Fibroblast of lung (primary cell): Measurements from ENCODE around the gene CHD2.

ENCODE experiments used
- EZH2 ChIP-seq: IDR thresholded peaks from 2 replicates; pipeline ENCODE4 v1.5.1; 2012; ENCODE audit warnings: low read length, control low read depth, mild to moderate bottlenecking; ENCODE audit errors: missing control alignments
- TF ChIP-seq, protein P1 (sequence below), 2 donors: IDR thresholded peaks in 1 of 2; conservative IDR thresholded peaks in 1 of 2; 1 replicate in 1 of 2; 2 replicates in 1 of 2; pipeline ENCODE4 v1.5.1; 2011 to 2012; ENCODE audit warnings: low read length in 2 of 2, control low read depth in 1 of 2, inconsistent platforms in 1 of 2, low read depth in 1 of 2, mild to moderate bottlenecking in 1 of 2

GRCh38 chr15:92971713-92972112 is 71.6 kb downstream of the CHD2 start:
- TF ChIP-seq, protein P1, sequence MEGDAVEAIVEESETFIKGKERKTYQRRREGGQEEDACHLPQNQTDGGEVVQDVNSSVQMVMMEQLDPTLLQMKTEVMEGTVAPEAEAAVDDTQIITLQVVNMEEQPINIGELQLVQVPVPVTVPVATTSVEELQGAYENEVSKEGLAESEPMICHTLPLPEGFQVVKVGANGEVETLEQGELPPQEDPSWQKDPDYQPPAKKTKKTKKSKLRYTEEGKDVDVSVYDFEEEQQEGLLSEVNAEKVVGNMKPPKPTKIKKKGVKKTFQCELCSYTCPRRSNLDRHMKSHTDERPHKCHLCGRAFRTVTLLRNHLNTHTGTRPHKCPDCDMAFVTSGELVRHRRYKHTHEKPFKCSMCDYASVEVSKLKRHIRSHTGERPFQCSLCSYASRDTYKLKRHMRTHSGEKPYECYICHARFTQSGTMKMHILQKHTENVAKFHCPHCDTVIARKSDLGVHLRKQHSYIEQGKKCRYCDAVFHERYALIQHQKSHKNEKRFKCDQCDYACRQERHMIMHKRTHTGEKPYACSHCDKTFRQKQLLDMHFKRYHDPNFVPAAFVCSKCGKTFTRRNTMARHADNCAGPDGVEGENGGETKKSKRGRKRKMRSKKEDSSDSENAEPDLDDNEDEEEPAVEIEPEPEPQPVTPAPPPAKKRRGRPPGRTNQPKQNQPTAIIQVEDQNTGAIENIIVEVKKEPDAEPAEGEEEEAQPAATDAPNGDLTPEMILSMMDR (conservative IDR thresholded peaks at IDR 0.05 in 1 of 2, IDR thresholded peaks at IDR 0.05 in 1 of 2; ENCODE audit: low read depth in 1 of 2, low read length in 2 of 2): no peak
- no peak for TF ChIP-seq EZH2
